ENCODE results near the gene TTC38. TPM values are rescaled to one million over a fixed set of nuclear protein-coding genes. Genes with fewer than 3 reads are reported as not detected.

TTC38 gene
- 21.8 and 24.0 TPM in 2 replicates for total RNA-seq (2014; rRNA removed; shearing (Covaris generic))

DNA sequence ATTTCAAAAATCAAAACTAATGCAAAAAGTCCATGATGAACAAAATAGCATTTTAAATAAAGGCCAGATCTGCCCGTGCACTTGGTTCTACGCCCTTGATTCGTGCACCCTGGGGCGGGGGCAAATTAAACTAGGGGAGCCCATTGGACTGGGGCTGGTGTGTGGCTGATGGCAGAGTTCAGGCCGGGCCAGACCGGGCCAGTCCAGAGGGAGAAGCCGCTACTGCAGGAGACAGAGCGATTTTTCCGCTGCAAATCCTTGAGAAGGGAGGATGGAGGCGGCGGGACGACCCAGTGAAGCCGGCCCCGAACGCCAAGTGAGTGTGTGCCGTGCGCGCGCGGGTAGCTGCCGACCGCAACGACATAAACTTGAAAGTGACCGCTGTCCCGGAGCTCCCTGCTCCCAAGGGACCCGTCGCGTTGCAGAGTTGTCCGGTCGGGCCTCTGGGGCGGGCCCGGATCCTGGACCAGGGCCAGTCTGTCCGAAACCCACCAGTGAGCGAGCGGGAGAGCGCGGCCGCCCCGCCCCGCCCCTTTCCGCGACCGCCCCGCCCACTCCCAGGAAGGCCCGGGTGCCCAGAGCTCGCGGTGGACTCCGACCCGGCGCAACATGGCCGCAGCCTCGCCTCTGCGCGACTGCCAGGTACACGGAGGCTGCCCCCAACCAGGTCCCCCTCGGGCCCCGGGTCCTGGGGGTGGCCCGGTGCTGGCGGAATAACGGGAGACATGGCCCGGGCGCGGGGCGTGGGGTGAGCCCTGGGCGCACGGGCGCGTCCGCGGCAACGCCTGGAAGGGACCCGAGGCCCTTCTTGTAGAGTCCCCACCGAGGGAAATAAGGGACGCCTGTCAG lies at the start of gene TTC38:
Gene TTC38 (plus strand): TSS at position 578 of the 849 bp plus-strand sequence. CDS start 32 bp downstream, at position 610.
- DNase-seq, result peak; percentile 99
- Histone ChIP-seq H3K27me3 (ENCODE audit: control insufficient read depth, insufficient read depth, low read length) (peaks cover 7% of the 10 kb centered on the region; the same call in 1 of the 2 replicates), H3K36me3 (replicated peaks; ENCODE audit: control insufficient read depth, insufficient read depth, low read length) (peaks cover 1% of the 10 kb centered on the region), H3K4me3 (ENCODE audit: insufficient read depth, low read depth, low read length) (peak within 1 kb of the TSS; percentile 69)

DNA sequence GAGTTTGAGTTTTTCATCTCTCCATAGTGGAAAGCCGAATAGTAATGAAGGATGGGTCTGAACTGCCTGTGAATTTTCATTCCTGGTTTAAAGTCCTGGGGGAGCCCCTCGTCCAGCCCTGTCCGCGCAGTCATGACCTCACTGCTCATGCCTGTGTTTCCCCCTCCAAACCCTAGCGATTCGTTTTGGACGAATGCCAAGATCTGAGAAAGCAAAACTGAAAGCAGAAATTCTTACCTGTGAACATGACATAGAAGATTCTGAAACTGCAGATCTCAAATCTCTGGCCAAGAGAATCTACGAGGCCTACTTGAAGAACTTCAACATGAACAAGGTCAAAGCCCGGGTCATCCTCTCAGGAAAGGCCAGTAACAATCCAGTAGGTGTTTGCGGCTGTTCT lies 48.2 kb upstream of the TTC38 start:
- DNase-seq, result no peak
- no peak overlapping the region for H3K4me3 ChIP-seq (ENCODE audit: insufficient read depth, low read depth, low read length)
- no peaks in the 10 kb centered on the region for H3K27me3 ChIP-seq (ENCODE audit: control insufficient read depth, insufficient read depth, low read length)
- no peaks in the 10 kb centered on the region for H3K36me3 ChIP-seq (replicated peaks; ENCODE audit: control insufficient read depth, insufficient read depth, low read length)

DNA sequence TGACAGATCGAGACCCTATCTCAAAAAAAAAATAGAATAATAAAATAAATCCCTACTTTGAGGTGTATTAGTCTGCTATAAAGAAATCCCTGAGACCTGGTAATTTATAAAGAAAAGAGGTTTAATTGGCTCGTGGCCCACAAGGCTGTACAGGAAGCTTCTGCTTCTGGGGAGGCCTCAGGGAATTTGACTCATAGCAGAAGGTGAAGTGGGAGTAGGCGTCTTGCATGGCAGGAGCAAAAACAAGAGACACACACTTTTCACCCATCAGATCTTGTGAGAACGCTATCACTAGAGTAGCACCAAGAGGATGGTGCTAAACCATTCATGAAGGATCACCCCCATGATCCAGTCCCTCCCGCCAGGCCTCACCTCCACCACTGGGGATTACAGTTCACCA lies 46.9 kb upstream of the TTC38 start:
- H3K27me3 ChIP-seq (ENCODE audit: control insufficient read depth, insufficient read depth, low read length), result no peaks in the 10 kb centered on the region
- no peaks in the 10 kb centered on the region for H3K36me3 ChIP-seq (replicated peaks; ENCODE audit: control insufficient read depth, insufficient read depth, low read length)
- no peak for DNase-seq
- H3K4me3 ChIP-seq (ENCODE audit: insufficient read depth, low read depth, low read length), result no peak overlapping the region

DNA sequence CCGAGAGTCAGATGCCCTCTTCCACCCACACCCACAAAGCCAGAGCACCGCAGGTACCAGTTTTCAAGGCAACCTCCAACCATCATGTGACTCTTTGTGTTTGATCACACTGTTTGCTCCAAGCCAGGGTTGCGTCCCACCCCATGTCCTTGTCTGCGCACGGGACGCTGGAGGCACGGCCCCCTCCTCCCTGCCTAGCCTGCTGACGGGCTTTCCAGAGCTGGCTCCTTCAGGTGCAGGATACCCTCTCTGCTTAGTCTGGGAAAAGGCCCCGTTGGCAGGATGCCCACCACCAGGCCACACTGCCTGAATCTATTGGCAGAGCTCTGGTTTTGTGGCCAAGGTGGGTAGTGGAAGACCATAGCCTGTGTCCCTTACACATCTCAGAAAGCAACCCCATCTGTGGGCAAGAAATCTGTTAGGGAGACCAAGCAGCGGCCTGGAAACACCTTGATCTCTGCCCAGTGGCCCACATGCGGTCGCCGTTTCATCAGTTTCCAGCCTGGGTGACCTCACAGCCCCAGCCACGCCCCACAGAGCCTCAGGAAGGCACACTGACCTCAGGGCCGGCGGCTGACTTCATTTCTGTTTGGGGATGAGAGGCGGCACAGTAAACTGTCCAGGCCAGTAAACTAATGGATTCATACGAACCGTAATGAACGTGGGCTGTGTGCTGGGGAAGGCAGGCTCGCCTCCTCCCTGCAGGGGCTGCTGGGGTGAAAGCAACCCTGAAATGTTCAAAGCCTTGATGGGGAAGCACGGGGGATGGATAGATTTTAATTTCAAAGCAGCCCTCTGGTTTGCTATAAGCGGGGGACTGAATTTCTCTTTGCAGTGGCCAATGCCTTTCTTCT lies 43.5 kb upstream of the TTC38 start:
- Histone ChIP-seq H3K4me3 (ENCODE audit: insufficient read depth, low read depth, low read length) (no peak overlapping the region), H3K27me3 (ENCODE audit: control insufficient read depth, insufficient read depth, low read length) (no peaks in the 10 kb centered on the region), H3K36me3 (replicated peaks; ENCODE audit: control insufficient read depth, insufficient read depth, low read length) (no peaks in the 10 kb centered on the region)
- peak; percentile 47 for DNase-seq

DNA sequence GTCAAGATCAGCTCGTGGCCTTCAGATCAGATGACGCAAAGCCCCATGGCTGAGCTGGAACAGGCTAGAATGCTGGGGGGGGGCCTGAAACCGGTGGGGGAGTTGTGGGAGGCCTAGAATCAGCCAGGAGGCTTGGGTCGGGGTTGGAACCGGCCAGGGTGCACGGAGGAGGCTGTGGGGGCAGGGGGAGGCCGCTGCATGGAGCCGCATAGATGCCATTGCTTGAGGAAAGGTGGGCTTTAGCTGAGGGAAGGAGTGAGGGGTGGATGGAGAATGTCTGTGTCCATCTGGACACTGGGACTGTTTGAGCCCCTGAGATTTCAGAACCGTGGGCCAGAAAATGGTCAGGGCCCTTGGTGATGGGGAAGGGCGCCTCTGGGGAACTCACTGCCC lies 42.9 kb upstream of the TTC38 start:
- no peaks in the 10 kb centered on the region for H3K27me3 ChIP-seq (ENCODE audit: control insufficient read depth, insufficient read depth, low read length)
- no peak overlapping the region for H3K4me3 ChIP-seq (ENCODE audit: insufficient read depth, low read depth, low read length)
- DNase-seq, result peak; percentile 47
- H3K36me3 ChIP-seq (replicated peaks; ENCODE audit: control insufficient read depth, insufficient read depth, low read length), result no peaks in the 10 kb centered on the region

DNA sequence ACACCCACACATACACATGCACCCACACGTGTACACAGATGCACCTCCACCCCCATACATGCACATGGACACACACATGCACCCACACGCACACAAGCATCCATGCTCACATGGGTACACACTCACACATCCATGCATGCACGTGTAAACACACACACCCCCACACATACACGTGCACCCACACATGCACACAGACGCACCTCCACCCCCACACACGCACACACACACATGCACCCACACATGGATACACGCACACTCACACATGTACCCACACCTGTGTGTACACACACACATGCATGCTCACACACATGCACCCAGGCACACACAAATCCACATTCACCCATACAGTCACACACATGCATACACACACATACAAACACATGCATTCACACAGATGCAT lies 42.2 kb upstream of the TTC38 start:
- Histone ChIP-seq H3K4me3 (ENCODE audit: insufficient read depth, low read depth, low read length) (no peak overlapping the region), H3K36me3 (replicated peaks; ENCODE audit: control insufficient read depth, insufficient read depth, low read length) (no peaks in the 10 kb centered on the region), H3K27me3 (ENCODE audit: control insufficient read depth, insufficient read depth, low read length) (no peaks in the 10 kb centered on the region)
- no peak for DNase-seq

DNA sequence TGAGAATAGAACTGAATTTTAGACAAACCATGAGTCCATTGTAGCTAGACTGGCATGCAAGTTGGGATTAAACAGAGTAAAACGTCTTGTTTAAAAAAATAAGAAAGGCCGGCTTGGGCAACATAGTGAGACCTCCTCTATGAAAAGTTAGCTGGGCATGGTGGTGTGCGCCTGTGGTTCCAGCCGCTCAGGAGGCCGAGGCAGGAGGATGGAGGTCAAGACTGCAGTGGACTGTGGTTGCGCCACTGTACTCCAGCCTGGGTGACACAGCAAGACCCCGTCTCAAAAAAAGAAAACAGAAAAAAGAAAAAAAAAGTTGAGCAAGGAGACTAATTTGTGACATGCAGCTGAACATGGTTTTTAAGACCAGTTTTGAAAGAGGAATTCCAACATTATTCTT lies 41.2 kb upstream of the TTC38 start:
- Histone ChIP-seq H3K36me3 (replicated peaks; ENCODE audit: control insufficient read depth, insufficient read depth, low read length) (no peaks in the 10 kb centered on the region), H3K4me3 (ENCODE audit: insufficient read depth, low read depth, low read length) (no peak overlapping the region), H3K27me3 (ENCODE audit: control insufficient read depth, insufficient read depth, low read length) (no peaks in the 10 kb centered on the region)
- no peak for DNase-seq

DNA sequence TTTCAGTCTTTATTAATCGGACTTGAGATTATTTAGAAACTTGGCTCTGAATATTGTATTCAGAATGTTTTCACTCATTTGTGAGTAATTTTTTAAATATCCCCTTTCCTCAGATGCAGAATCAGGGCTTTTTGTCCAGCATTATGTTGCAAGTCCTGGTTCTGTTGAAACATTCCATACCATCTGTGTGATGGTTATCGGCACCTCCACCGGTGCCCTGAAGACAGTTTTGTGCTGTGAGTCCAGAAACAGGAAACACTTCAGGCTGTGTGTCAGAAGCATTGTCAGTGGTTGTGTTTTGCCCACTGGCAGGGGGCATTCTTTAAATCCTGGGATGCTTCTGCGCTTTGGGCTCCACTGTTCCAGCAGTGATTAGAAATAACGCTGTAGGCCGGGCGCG lies 38.1 kb upstream of the TTC38 start:
- no peak for DNase-seq
- Histone ChIP-seq H3K4me3 (ENCODE audit: insufficient read depth, low read depth, low read length) (no peak overlapping the region), H3K27me3 (ENCODE audit: control insufficient read depth, insufficient read depth, low read length) (no peaks in the 10 kb centered on the region), H3K36me3 (replicated peaks; ENCODE audit: control insufficient read depth, insufficient read depth, low read length) (no peaks in the 10 kb centered on the region)

DNA sequence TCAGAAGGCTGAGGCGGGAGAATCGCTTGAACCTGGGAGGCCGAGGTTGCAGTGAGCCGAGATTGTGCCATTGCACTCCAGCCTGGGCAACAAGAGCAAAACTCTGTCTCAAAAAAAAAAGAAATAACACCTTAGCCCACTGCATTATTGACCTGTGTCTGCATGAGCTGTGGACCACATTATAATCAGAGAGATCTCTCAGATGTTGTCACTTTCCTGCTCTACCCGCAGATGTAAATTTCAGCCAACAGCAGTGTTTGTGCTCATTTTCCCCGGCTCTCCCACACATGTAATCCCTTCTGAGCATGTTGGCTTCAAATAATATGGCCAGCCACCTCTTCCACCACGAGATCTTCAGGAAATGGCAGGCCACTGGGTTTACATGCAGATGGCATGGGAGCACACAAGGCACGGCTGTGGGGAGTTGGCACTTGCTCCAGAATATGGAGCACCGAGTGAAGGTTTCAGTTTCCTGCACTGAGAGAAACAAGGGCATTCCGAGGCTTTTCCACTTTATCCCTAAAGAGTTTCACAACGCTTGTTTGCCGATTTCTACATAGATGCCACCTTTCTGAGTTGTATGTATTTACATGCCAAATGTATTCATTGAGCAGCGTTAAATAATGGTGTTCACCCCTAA lies 37.4 kb upstream of the TTC38 start:
- H3K27me3 ChIP-seq (ENCODE audit: control insufficient read depth, insufficient read depth, low read length), result no peaks in the 10 kb centered on the region
- no peaks in the 10 kb centered on the region for H3K36me3 ChIP-seq (replicated peaks; ENCODE audit: control insufficient read depth, insufficient read depth, low read length)
- no peak overlapping the region for H3K4me3 ChIP-seq (ENCODE audit: insufficient read depth, low read depth, low read length)
- no peak for DNase-seq

DNA sequence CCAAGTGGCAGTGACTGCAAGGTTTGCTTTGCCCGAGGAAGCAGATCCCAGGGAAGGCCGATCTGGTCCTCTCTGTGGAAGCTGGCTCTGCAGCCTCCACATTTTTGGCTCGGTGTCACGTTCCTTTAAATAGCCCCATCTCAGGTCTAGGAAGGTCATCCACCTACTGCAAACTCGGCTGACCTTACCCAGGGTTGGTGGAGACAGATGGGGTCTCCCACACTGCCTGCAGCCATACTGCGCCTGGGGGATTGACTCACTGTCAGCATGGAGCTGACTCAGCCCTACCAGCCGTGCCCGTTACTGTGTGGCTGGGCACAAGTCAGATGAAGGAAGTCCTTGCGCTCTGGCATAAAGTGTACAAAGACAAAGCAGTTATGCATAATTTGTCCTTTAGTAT lies 34.6 kb upstream of the TTC38 start:
- DNase-seq, result no peak
- no peak overlapping the region for H3K4me3 ChIP-seq (ENCODE audit: insufficient read depth, low read depth, low read length)
- no peaks in the 10 kb centered on the region for H3K36me3 ChIP-seq (replicated peaks; ENCODE audit: control insufficient read depth, insufficient read depth, low read length)
- H3K27me3 ChIP-seq (ENCODE audit: control insufficient read depth, insufficient read depth, low read length), result no peaks in the 10 kb centered on the region

DNA sequence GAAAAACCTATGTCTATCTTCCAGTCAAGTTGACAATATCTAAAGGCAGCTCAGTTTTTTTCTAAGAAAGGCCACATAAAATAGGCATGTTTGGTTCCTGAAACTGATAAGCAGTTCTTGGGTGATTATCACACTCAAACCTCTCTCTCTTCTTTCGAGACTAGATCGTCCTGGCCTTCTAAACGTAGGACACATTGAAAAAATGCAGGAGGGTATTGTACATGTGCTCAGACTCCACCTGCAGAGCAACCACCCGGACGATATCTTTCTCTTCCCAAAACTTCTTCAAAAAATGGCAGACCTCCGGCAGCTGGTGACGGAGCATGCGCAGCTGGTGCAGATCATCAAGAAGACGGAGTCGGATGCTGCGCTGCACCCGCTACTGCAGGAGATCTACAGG lies 32.8 kb upstream of the TTC38 start:
- H3K27me3 ChIP-seq (ENCODE audit: control insufficient read depth, insufficient read depth, low read length), result no peaks in the 10 kb centered on the region
- DNase-seq, result no peak
- H3K36me3 ChIP-seq (replicated peaks; ENCODE audit: control insufficient read depth, insufficient read depth, low read length), result no peaks in the 10 kb centered on the region
- no peak overlapping the region for H3K4me3 ChIP-seq (ENCODE audit: insufficient read depth, low read depth, low read length)

DNA sequence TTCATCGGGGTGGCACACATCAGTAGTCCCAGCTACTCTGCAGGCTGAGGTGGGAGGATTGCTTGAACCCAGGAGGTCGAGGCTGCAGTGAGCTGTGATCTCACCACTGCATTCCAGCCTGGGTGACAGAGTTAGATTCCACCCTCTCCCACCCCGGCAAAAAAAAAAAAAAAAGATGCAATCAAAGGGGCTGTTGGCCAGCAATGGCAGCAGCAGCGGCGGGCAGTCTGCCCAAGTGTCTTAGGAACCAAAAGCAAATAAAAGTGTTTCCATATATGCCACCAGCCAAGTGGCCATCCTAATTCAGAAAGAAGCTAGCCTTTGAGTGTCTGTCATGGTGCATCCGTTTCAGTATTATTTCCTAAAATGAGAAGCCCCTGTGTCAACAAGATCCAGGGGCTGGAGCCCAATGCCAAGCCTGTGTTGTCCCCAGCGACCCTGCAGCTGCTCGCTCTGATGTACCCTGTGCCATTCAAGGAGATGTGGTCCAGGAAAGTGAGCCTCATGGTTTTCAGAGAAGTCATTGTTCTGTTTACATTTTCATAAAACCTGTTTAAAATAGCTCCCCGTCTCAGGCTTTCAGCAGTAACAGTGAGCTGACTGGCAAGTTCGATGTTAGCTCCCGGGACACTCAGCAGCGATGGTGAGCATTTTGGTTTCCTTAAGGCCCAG lies 30.2 kb upstream of the TTC38 start:
- Histone ChIP-seq H3K36me3 (replicated peaks; ENCODE audit: control insufficient read depth, insufficient read depth, low read length) (no peaks in the 10 kb centered on the region), H3K27me3 (ENCODE audit: control insufficient read depth, insufficient read depth, low read length) (no peaks in the 10 kb centered on the region), H3K4me3 (ENCODE audit: insufficient read depth, low read depth, low read length) (no peak overlapping the region)
- no peak for DNase-seq

DNA sequence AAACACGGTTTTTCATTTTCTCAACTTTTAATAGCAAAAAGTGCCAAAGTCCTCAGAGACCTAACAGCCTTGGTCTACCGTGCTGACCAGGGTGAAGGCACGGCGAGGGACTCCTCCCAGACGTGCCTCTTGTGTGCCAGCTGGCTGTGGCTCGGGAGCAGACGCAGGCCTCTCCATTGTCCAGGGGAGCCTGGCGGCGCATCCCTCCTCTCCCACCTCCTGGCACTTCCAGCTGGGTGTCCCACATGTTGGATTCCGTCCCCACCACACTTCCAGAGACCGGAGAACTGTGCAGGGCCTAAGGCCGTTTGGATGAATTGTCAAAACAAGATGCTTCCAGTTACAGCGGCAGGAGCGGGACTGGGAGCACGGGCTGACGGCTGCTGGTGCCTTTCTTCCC lies 29.3 kb upstream of the TTC38 start:
- DNase-seq, result no peak
- H3K4me3 ChIP-seq (ENCODE audit: insufficient read depth, low read depth, low read length), result no peak overlapping the region
- no peaks in the 10 kb centered on the region for H3K27me3 ChIP-seq (ENCODE audit: control insufficient read depth, insufficient read depth, low read length)
- H3K36me3 ChIP-seq (replicated peaks; ENCODE audit: control insufficient read depth, insufficient read depth, low read length), result no peaks in the 10 kb centered on the region
